Esophagus muscularis mucosa (tissue), 4 donors: ENCODE results near the gene DYNC2I2. TPM values are rescaled to one million over a fixed set of nuclear protein-coding genes. Genes with fewer than 3 reads are reported as not detected.
A peak's percentile ranks its signal among the peaks of the same experiment; 100 is the strongest.

Source experiments
- DNase-seq: peaks from one replicate; pipeline ENCODE4 v3.0.0-alpha.2; 2017; ENCODE audit errors: extremely low spot score
- H3K27ac ChIP-seq, 4 donors: fragments of 200-600 bp; sonication (generic); replicated peaks in 1 of 4; 1 replicate in 3 of 4; 2 replicates in 1 of 4; pipeline ENCODE4 v1.5.1; 2016 to 2019; ENCODE audit warnings: mild to moderate bottlenecking in 1 of 4
- H3K27me3 ChIP-seq, 4 donors: fragments of 200-600 bp; sonication (generic); one replicate each; pipeline versions ENCODE4 v1.5.1 to v1.6.0; 2016 to 2019
- H3K36me3 ChIP-seq, 4 donors: fragments of 200-600 bp; sonication (generic); one replicate each; pipeline ENCODE4 v1.5.1; 2016 to 2019
- H3K4me1 ChIP-seq, 4 donors: fragments of 200-600 bp; sonication (generic); one replicate each; pipeline ENCODE4 v1.5.1; 2016 to 2019
- H3K4me3 ChIP-seq, 4 donors: fragments of 200-600 bp; sonication (generic); 1 replicate in 2 of 4; 2 replicates in 2 of 4; pipeline ENCODE4 v1.5.1; 2016 to 2019; ENCODE audit warnings: mild to moderate bottlenecking in 4 of 4, moderate library complexity in 1 of 4
- H3K9me3 ChIP-seq, 4 donors: fragments of 200-600 bp; sonication (generic); 1 replicate in 3 of 4; 2 replicates in 1 of 4; pipeline ENCODE4 v1.5.1; 2016 to 2019
- EP300 ChIP-seq: sonication (generic); formaldehyde crosslinking; IDR thresholded peaks from one replicate; pipeline ENCODE4 v1.6.1; 2017; ENCODE audit warnings: antibody characterized with exemption
- POLR2A ChIP-seq: fragments of 450-650 bp; IDR thresholded peaks from one replicate; pipeline ENCODE4 v1.6.1; 2017; ENCODE audit warnings: antibody characterized with exemption, moderate library complexity, mild to moderate bottlenecking, low read depth
- POLR2AphosphoS5 ChIP-seq, 2 donors: sonication (generic); formaldehyde crosslinking; IDR thresholded peaks; one replicate each; pipeline ENCODE4 v1.6.1; 2017; ENCODE audit warnings: antibody characterized with exemption in 2 of 2
- WGBS: methylation state at CpG from one replicate; pipeline ENCODE4 v1.1.5; 2018; 5-methylcytosine and 5-hydroxymethylcytosine counted together
- intact Hi-C: fragments of 100-400 bp; cut with DNase I; formaldehyde crosslinking; loops from one replicate; pipeline ENCODE4 v1.15.1; 2023
- total RNA-seq, 4 donors: library from RNA; depleted of rRNA; stranded (reverse); fragments of >200 nt; gene quantifications; one replicate each; pipeline versions ENCODE4 v1.1.0 to v1.2.1, GENCODE V29; 2016
- TF ChIP-seq, protein P1 (sequence below), 3 experiments: fragments of 200-600 bp in 2 of 3; fragments of 450-650 bp in 1 of 3; sonication (generic) in 2 of 3; IDR thresholded peaks; one replicate each; pipeline ENCODE4 v1.5.1; 2017 to 2019; ENCODE audit warnings: antibody characterized with exemption in 3 of 3, mild to moderate bottlenecking in 2 of 3, moderate library complexity in 1 of 3

Gene DYNC2I2
- total RNA-seq, 4 donors from 2014 or later: 27.8 to 54.8 (median 39.2) TPM

DNA sequence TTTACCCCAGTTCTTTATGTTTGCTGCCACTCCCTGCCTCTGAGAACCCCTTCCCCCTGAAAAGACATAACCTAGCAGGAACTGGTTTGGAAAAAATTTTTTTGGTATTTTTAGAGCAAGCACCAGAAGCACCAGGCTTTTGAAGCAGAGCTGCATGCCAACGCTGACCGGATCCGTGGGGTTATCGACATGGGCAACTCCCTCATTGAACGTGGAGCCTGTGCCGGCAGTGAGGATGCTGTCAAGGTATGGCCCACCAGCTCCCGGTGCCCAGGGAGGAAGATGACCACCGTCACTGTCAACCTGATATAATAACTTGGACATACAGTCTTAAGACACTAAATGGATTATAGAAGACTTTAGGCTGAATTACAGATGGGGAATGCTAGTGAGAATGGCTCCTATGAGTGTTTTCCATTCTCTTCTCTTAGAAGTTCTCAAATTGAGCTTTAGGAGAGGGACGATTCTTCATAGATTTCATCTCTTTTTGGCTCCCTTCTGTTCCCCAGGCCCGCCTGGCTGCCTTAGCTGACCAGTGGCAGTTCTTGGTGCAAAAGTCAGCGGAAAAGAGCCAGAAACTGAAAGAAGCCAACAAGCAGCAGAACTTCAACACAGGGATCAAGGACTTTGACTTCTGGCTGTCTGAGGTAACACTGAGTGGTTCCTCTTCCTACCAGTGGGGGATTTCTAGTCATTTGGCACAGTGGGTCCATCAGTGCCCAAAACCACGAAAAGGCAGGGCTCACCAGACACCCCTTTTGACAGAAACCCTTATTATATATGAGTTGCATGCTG lies 44.9 kb downstream of the DYNC2I2 start:
- H3K27me3 ChIP-seq: no peaks in the 10 kb centered on the region
- WGBS: 91% methylated on average over 12 of the region's 12 CpGs
- no peaks in the 10 kb centered on the region for H3K9me3 ChIP-seq
- no peak overlapping the region for H3K27ac ChIP-seq
- H3K4me3 ChIP-seq: no peak overlapping the region
- no peak for TF ChIP-seq POLR2AphosphoS5 (IDR thresholded peaks at IDR 0.05)
- no peak for TF ChIP-seq POLR2A
- no peak for TF ChIP-seq EP300
- TF ChIP-seq, protein P1, sequence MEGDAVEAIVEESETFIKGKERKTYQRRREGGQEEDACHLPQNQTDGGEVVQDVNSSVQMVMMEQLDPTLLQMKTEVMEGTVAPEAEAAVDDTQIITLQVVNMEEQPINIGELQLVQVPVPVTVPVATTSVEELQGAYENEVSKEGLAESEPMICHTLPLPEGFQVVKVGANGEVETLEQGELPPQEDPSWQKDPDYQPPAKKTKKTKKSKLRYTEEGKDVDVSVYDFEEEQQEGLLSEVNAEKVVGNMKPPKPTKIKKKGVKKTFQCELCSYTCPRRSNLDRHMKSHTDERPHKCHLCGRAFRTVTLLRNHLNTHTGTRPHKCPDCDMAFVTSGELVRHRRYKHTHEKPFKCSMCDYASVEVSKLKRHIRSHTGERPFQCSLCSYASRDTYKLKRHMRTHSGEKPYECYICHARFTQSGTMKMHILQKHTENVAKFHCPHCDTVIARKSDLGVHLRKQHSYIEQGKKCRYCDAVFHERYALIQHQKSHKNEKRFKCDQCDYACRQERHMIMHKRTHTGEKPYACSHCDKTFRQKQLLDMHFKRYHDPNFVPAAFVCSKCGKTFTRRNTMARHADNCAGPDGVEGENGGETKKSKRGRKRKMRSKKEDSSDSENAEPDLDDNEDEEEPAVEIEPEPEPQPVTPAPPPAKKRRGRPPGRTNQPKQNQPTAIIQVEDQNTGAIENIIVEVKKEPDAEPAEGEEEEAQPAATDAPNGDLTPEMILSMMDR (IDR thresholded peaks at IDR 0.05): no peak
- no peak for DNase-seq
- intact Hi-C loops: no loop called here
- H3K36me3 ChIP-seq: peaks cover 96 to 100% (median 100%) of the 10 kb centered on the region in 4 donors
- H3K4me1 ChIP-seq: peaks cover 7 to 23% (median 21%) of the 10 kb centered on the region in 4 donors

DNA sequence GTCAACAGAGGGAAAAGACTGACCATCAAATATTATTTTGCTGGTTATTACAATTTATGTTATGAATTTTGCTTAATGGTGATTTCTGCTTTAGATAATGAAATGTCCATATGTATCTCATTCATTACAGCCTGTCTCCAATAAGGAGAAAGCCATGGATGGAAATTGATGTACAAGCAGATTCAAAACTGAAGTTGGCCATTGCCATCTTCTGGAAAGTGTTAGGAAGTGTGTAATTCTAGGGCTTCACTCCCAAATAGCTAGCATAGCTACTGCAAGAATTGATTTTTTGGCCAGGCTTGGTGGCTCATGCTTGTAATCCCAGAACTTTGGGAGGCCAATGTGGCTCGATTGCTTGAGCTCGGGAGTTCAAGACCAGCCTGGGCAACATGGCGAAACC lies 45.8 kb downstream of the DYNC2I2 start:
- H3K27ac ChIP-seq: no peak overlapping the region
- H3K36me3 ChIP-seq: peaks cover 96 to 100% (median 98%) of the 10 kb centered on the region in 4 donors
- no peaks in the 10 kb centered on the region for H3K27me3 ChIP-seq
- H3K4me3 ChIP-seq: no peak overlapping the region
- DNase-seq: no peak
- WGBS: 97% methylated on average over 3 of the region's 3 CpGs
- peaks cover 7 to 24% (median 21%) of the 10 kb centered on the region in 4 donors for H3K4me1 ChIP-seq
- TF ChIP-seq POLR2A (no peak), EP300 (no peak)
- TF ChIP-seq, protein P1 (IDR thresholded peaks at IDR 0.05): no peak
- no peaks in the 10 kb centered on the region for H3K9me3 ChIP-seq
- intact Hi-C loops: no loop called here

DNA sequence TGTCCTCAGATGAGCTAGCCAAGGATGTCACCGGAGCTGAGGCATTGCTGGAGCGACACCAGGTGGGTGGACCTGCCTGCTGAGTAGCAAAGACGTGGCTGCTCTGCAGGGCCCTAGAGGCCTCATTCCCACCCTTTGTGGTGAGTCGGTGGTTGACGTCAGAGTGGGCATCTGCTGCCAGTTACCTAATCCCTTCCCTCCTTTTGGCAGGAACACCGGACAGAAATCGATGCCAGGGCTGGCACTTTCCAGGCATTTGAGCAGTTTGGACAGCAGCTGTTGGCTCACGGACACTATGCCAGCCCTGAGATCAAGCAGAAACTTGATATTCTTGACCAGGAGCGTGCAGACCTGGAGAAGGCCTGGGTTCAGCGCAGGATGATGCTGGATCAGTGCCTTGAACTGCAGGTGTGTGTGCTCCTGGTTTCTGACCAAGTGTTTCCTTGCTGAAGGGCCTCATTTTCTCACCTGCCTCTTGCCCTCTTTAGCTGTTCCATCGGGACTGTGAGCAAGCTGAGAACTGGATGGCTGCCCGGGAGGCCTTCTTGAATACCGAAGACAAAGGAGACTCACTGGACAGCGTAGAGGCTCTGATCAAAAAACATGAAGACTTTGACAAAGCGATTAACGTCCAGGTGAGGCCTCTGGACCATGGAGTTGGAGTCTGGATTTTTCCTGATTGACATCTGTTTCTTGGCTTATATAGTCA lies 48.9 kb downstream of the DYNC2I2 start:
- TF ChIP-seq POLR2A: no peak
- TF ChIP-seq EP300: no peak
- TF ChIP-seq, protein P1 (IDR thresholded peaks at IDR 0.05): no peak
- TF ChIP-seq POLR2AphosphoS5 (IDR thresholded peaks at IDR 0.05): peak; percentile 72 to 76
- intact Hi-C loops: no loop called here
- Histone ChIP-seq H3K4me3 (no peak overlapping the region), H3K27ac (peak overlapping the region; percentile 75 to 83 (median 80)), H3K27me3 (no peaks in the 10 kb centered on the region), H3K9me3 (no peaks in the 10 kb centered on the region), H3K4me1 (peaks cover 7 to 24% (median 21%) of the 10 kb centered on the region in 4 donors), H3K36me3 (peaks cover 93 to 100% (median 98%) of the 10 kb centered on the region in 4 donors)
- no peak for DNase-seq
- WGBS: 54% methylated on average over 15 of the region's 16 CpGs

DNA sequence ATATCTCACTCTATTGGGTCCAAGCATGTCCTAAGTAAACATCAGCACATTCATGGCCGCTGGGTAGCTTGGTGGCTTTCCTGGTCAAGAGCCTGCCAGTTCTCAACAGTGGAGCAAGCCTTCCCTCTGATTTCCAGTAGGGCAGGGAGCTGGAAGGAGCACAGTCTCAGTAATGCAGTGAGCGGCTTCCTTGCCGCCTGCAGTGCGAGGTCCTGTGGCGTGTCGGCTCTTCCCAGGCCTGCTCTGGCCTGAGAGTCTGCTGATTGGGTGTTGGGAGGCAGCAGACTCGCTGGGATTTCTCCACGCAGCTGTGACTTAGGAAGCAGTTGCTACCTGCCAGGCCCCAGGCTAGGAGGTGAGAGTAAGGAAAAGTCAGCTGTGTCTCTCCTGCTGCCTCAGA lies 53.0 kb downstream of the DYNC2I2 start:
- TF ChIP-seq POLR2A (no peak), EP300 (no peak), POLR2AphosphoS5 (IDR thresholded peaks at IDR 0.05) (no peak)
- TF ChIP-seq, protein P1 (IDR thresholded peaks at IDR 0.05): no peak
- H3K27ac ChIP-seq: peak overlapping the region in 2 of 4 donors; percentile 7 to 26
- intact Hi-C loops: no loop called here
- H3K27me3 ChIP-seq: no peaks in the 10 kb centered on the region
- H3K4me1 ChIP-seq: peaks cover 7 to 29% (median 26%) of the 10 kb centered on the region in 4 donors
- 100% methylated on average over 1 of the region's 8 CpGs for whole genome bisulfite sequencing
- no peak for DNase-seq
- H3K9me3 ChIP-seq: no peaks in the 10 kb centered on the region
- no peak overlapping the region for H3K4me3 ChIP-seq
- H3K36me3 ChIP-seq: peaks cover 66 to 100% (median 95%) of the 10 kb centered on the region in 4 donors
